ENCODE results near the gene UNC5B. TPM values are rescaled to one million over a fixed set of nuclear protein-coding genes. Genes with fewer than 3 reads are reported as not detected.

UNC5B gene
- total RNA-seq, 2 donors from 2014 or later: 10.4 to 11.2 TPM

- intact Hi-C loops (cut with DNase I): loop anchor here (10.0 kb wide), 1 partner anchor 263 kb away; no protein-coding TSS in a partner anchor
- Histone ChIP-seq H3K27ac (no peak overlapping the region), H3K36me3 (replicated peaks in 1 of 2; ENCODE audit: insufficient read depth in 1 of 2, low read depth in 2 of 2) (no peaks in the 10 kb centered on the region), H3K4me1 (no peaks in the 10 kb centered on the region), H3K4me3 (no peak overlapping the region), H3K9me3 (no peaks in the 10 kb centered on the region), H3K27me3 (no peaks in the 10 kb centered on the region)
- ATAC-seq (no peak), DNase-seq (no peak)
- TF ChIP-seq POLR2A (IDR thresholded peaks at IDR 0.05): no peak
- no peak for TF ChIP-seq CTCF (IDR thresholded peaks at IDR 0.05)
Measured at GRCh38 chr10:71197955-71198354, 14.4 kb upstream of the UNC5B start.

- Histone ChIP-seq H3K27me3 (no peaks in the 10 kb centered on the region), H3K9me3 (no peaks in the 10 kb centered on the region), H3K4me3 (no peak overlapping the region), H3K36me3 (replicated peaks in 1 of 2; ENCODE audit: insufficient read depth in 1 of 2, low read depth in 2 of 2) (no peaks in the 10 kb centered on the region), H3K27ac (no peak overlapping the region), H3K4me1 (no peaks in the 10 kb centered on the region)
- ATAC-seq (no peak), DNase-seq (no peak)
- intact Hi-C loops (cut with DNase I): no loop called here
- 68 to 93% methylated on average over 1 of the region's 1 CpG for WGBS, 2 donors
- TF ChIP-seq CTCF (IDR thresholded peaks at IDR 0.05) (no peak), POLR2A (IDR thresholded peaks at IDR 0.05) (no peak)
Measured at GRCh38 chr10:71201849-71202248, 10.5 kb upstream of the UNC5B start.

GRCh38 chr10:71202314-71202713 is 10.1 kb upstream of the UNC5B start:
- no peaks in the 10 kb centered on the region for H3K9me3 ChIP-seq
- WGBS, 2 donors: 79 to 91% methylated on average over 1 of the region's 1 CpG
- intact Hi-C loops (cut with DNase I): no loop called here
- H3K4me3 ChIP-seq: no peak overlapping the region
- no peaks in the 10 kb centered on the region for H3K36me3 ChIP-seq (replicated peaks in 1 of 2; ENCODE audit: insufficient read depth in 1 of 2, low read depth in 2 of 2)
- ATAC-seq (no peak), DNase-seq (no peak)
- H3K4me1 ChIP-seq: no peaks in the 10 kb centered on the region
- TF ChIP-seq POLR2A (IDR thresholded peaks at IDR 0.05): no peak
- TF ChIP-seq CTCF (IDR thresholded peaks at IDR 0.05): no peak
- H3K27me3 ChIP-seq: no peaks in the 10 kb centered on the region
- no peak overlapping the region for H3K27ac ChIP-seq

GRCh38 chr10:71203124-71203523 is 9.2 kb upstream of the UNC5B start:
- no peak for TF ChIP-seq POLR2A (IDR thresholded peaks at IDR 0.05)
- TF ChIP-seq CTCF (IDR thresholded peaks at IDR 0.05): no peak
- no peaks in the 10 kb centered on the region for H3K27me3 ChIP-seq
- H3K27ac ChIP-seq: no peak overlapping the region
- no peaks in the 10 kb centered on the region for H3K36me3 ChIP-seq (replicated peaks in 1 of 2; ENCODE audit: insufficient read depth in 1 of 2, low read depth in 2 of 2)
- no peaks in the 10 kb centered on the region for H3K9me3 ChIP-seq
- no peaks in the 10 kb centered on the region for H3K4me1 ChIP-seq
- intact Hi-C loops (cut with DNase I): no loop called here
- ATAC-seq (no peak), DNase-seq (no peak)
- H3K4me3 ChIP-seq: no peak overlapping the region
- 62 to 63% methylated on average over 1 of the region's 1 CpG for WGBS, 2 donors

GRCh38 chr10:71203716-71204115 is 8.7 kb upstream of the UNC5B start:
- 77 to 87% methylated on average over 3 to 5 of the region's 5 CpGs for WGBS, 2 donors
- DNase-seq (no peak), ATAC-seq (no peak)
- TF ChIP-seq CTCF (IDR thresholded peaks at IDR 0.05): no peak
- no peak for TF ChIP-seq POLR2A (IDR thresholded peaks at IDR 0.05)
- no peak overlapping the region for H3K27ac ChIP-seq
- H3K4me3 ChIP-seq: no peak overlapping the region
- H3K36me3 ChIP-seq (replicated peaks in 1 of 2; ENCODE audit: insufficient read depth in 1 of 2, low read depth in 2 of 2): no peaks in the 10 kb centered on the region
- intact Hi-C loops (cut with DNase I): no loop called here
- H3K9me3 ChIP-seq: no peaks in the 10 kb centered on the region
- H3K27me3 ChIP-seq: no peaks in the 10 kb centered on the region
- peaks cover 1% of the 10 kb centered on the region for H3K4me1 ChIP-seq
